MCF 10A (cell line): ENCODE measurements around the gene TUBE1. TPM values are rescaled to one million over a fixed set of nuclear protein-coding genes. Genes with fewer than 3 reads are reported as not detected.

Experiments used
- BruUV-seq: library from RNA; stranded (reverse); fragments of 400-500 nt; replicated peaks from 2 replicates; lab custom pipeline; 2021; lab: Mats Ljungman, UMichigan
- CTCF ChIA-PET: fragments of 300-600 bp; sonication (Branson Sonifier 250); formaldehyde crosslinking; extraction: SDS; loops from one replicate; lab custom pipeline; 2021; ENCODE audit warnings: antibody characterized with exemption, inconsistent platforms; lab: Yijun Ruan, JAX
- POLR2A ChIA-PET: fragments of 300-600, 350-650 bp; sonication (Branson Sonifier 250); formaldehyde crosslinking; extraction: SDS; loops from one replicate; lab custom pipeline; 2020; ENCODE audit warnings: antibody characterized with exemption, inconsistent platforms; lab: Yijun Ruan, JAX
- DNase-seq: peaks from one replicate; pipeline ENCODE4 v3.0.0-alpha.2; 2018; ENCODE audit not compliant: unreplicated experiment
- H3K27ac Mint-ChIP-seq: one replicate; pipeline ENCODE4 v1.8.0; 2022; ENCODE audit warnings: mild to moderate bottlenecking, low read depth, mixed read lengths; ENCODE audit not compliant: unreplicated experiment
- H3K27me3 Mint-ChIP-seq: one replicate; pipeline ENCODE4 v1.8.0; 2022; ENCODE audit warnings: mixed read lengths; ENCODE audit not compliant: insufficient read depth, unreplicated experiment
- H3K36me3 Mint-ChIP-seq: one replicate; pipeline ENCODE4 v1.8.0; 2022; ENCODE audit warnings: mild to moderate bottlenecking, moderate library complexity, mixed read lengths; ENCODE audit not compliant: insufficient read depth, unreplicated experiment
- H3K4me1 Mint-ChIP-seq: one replicate; pipeline ENCODE4 v1.8.0; 2022; ENCODE audit warnings: mixed read lengths; ENCODE audit not compliant: insufficient read depth, unreplicated experiment
- H3K4me3 Mint-ChIP-seq: one replicate; pipeline ENCODE4 v1.8.0; 2022; ENCODE audit warnings: mild to moderate bottlenecking, moderate library complexity, mixed read lengths; ENCODE audit not compliant: unreplicated experiment
- H3K9me3 Mint-ChIP-seq: one replicate; pipeline ENCODE4 v1.8.0; 2022; ENCODE audit warnings: mixed read lengths; ENCODE audit not compliant: unreplicated experiment
- CTCF ChIP-seq: fragments of 200-600 bp; IDR thresholded peaks from one replicate; pipeline ENCODE4 v1.8.0; 2022; ENCODE audit warnings: antibody characterized with exemption, mild to moderate bottlenecking; ENCODE audit not compliant: unreplicated experiment
- intact Hi-C: fragments of 100-400 bp; cut with micrococcal nuclease; formaldehyde crosslinking; loops from 2 replicates; pipeline ENCODE4 v1.14.1; 2022
- total RNA-seq: library from RNA; stranded (reverse); gene quantifications from 2 replicates; pipeline ENCODE4 v1.2.3, GENCODE V29; 2022

TUBE1 gene
- total RNA-seq, 1 experiment from 2014 or later = 47.7 TPM

GRCh38 chr6:112033791-112034615 lies 53.3 kb downstream of the TUBE1 start:
- CTCF ChIA-PET = interaction anchor here (5.4 kb wide), 1 partner anchor 9 kb away, joined by 32 read pairs; no protein-coding TSS in a partner anchor
- H3K4me3 Mint-ChIP-seq = no peak overlapping the region
- POLR2A ChIA-PET = no interaction called here
- no peaks in the 10 kb centered on the region for H3K9me3 Mint-ChIP-seq
- intact Hi-C loops = no loop called here
- peaks cover 11% of the 10 kb centered on the region for H3K27me3 Mint-ChIP-seq
- no peaks in the 10 kb centered on the region for H3K36me3 Mint-ChIP-seq
- H3K27ac Mint-ChIP-seq = no peak overlapping the region
- no peak for TF ChIP-seq CTCF
- DNase-seq = no peak
- H3K4me1 Mint-ChIP-seq = peaks cover 16% of the 10 kb centered on the region
- no TSS peak for BruUV-seq

GRCh38 chr6:112032728-112033127 lies 54.6 kb downstream of the TUBE1 start:
- DNase-seq = no peak
- CTCF ChIA-PET = interaction anchor here (5.4 kb wide), 1 partner anchor 10 kb away, joined by 32 read pairs; no protein-coding TSS in a partner anchor
- peaks cover 12% of the 10 kb centered on the region for H3K4me1 Mint-ChIP-seq
- H3K9me3 Mint-ChIP-seq = no peaks in the 10 kb centered on the region
- POLR2A ChIA-PET = interaction anchor here (0.6 kb wide), 1 partner anchor 158 kb away, joined by 3 read pairs; no protein-coding TSS in a partner anchor
- H3K27me3 Mint-ChIP-seq = peaks cover 11% of the 10 kb centered on the region
- no peak overlapping the region for H3K27ac Mint-ChIP-seq
- no TSS peak for BruUV-seq
- TF ChIP-seq CTCF = no peak
- intact Hi-C loops = no loop called here
- no peaks in the 10 kb centered on the region for H3K36me3 Mint-ChIP-seq
- H3K4me3 Mint-ChIP-seq = no peak overlapping the region

GRCh38 chr6:112031960-112032359 lies 55.3 kb downstream of the TUBE1 start:
- peaks cover 10% of the 10 kb centered on the region for H3K4me1 Mint-ChIP-seq
- no peak overlapping the region for H3K27ac Mint-ChIP-seq
- DNase-seq = no peak
- ChIA-PET POLR2A (no interaction called here), CTCF (interaction anchor here (5.4 kb wide), 1 partner anchor 11 kb away, joined by 32 read pairs; no protein-coding TSS in a partner anchor)
- no peak for TF ChIP-seq CTCF
- no peaks in the 10 kb centered on the region for H3K9me3 Mint-ChIP-seq
- H3K27me3 Mint-ChIP-seq = peaks cover 11% of the 10 kb centered on the region
- BruUV-seq = no TSS peak
- intact Hi-C loops = no loop called here
- H3K4me3 Mint-ChIP-seq = no peak overlapping the region
- no peaks in the 10 kb centered on the region for H3K36me3 Mint-ChIP-seq

- POLR2A ChIA-PET = no interaction called here
- BruUV-seq = no TSS peak
These were observed 56.2 kb downstream of the TUBE1 start for GRCh38 chr6:112030961-112031660.

More at GRCh38 chr6:112030961-112031660, 56.2 kb downstream of the TUBE1 start:
- CTCF ChIA-PET = interaction anchor here (0.7 to 5.4 kb wide), 5 partner anchors 8 to 321 kb away, joined by 3 to 32 read pairs (median 5); no protein-coding TSS in a partner anchor
- H3K4me1 Mint-ChIP-seq = peaks cover 10% of the 10 kb centered on the region
- peaks cover 11% of the 10 kb centered on the region for H3K27me3 Mint-ChIP-seq
- no peak for TF ChIP-seq CTCF
- no peaks in the 10 kb centered on the region for H3K9me3 Mint-ChIP-seq
- DNase-seq = no peak
- no peak overlapping the region for H3K27ac Mint-ChIP-seq
- intact Hi-C loops = no loop called here
- H3K36me3 Mint-ChIP-seq = no peaks in the 10 kb centered on the region
- no peak overlapping the region for H3K4me3 Mint-ChIP-seq
